Measurements from ENCODE around the gene UNC80. TPM values are rescaled to one million over a fixed set of nuclear protein-coding genes. Genes with fewer than 3 reads are reported as not detected.

UNC80 gene
- total RNA-seq, 1 donor from 2014 or later: not detected

- DNase-seq (ENCODE audit: low spot score) (no peak), ATAC-seq (peak; percentile 98)
Measured at GRCh38 chr2:209960676-209961630, 189.3 kb downstream of the UNC80 start.

GRCh38 chr2:209965723-209966122 is 194.1 kb downstream of the UNC80 start:
- DNase-seq (ENCODE audit: low spot score) (no peak), ATAC-seq (no peak)

- DNase-seq (ENCODE audit: low spot score) (no peak), ATAC-seq (peak; percentile 73)
Measured at GRCh38 chr2:209969692-209970091, 198.1 kb downstream of the UNC80 start.

GRCh38 chr2:209970271-209970670 is 198.6 kb downstream of the UNC80 start:
- ATAC-seq: no peak
- no peak for DNase-seq (ENCODE audit: low spot score)

GRCh38 chr2:209970711-209971110 is 199.1 kb downstream of the UNC80 start:
- no peak for ATAC-seq
- DNase-seq (ENCODE audit: low spot score): no peak

GRCh38 chr2:209973328-209973727 is 201.7 kb downstream of the UNC80 start:
- no peak for ATAC-seq
- no peak for DNase-seq (ENCODE audit: low spot score)

GRCh38 chr2:209974576-209974975 is 202.9 kb downstream of the UNC80 start:
- ATAC-seq (no peak), DNase-seq (ENCODE audit: low spot score) (no peak)

- no peak for DNase-seq (ENCODE audit: low spot score)
- ATAC-seq: no peak
Measured at GRCh38 chr2:209976698-209977385, 205.2 kb downstream of the UNC80 start.

GRCh38 chr2:209977386-209978239 is 206.0 kb downstream of the UNC80 start:
- DNase-seq (ENCODE audit: low spot score): no peak
- ATAC-seq: peak; percentile 73

- ATAC-seq: no peak
Measured at GRCh38 chr2:209984291-209984690, 212.7 kb downstream of the UNC80 start.

GRCh38 chr2:209985874-209986273 is 214.2 kb downstream of the UNC80 start:
- no peak for ATAC-seq
- DNase-seq (ENCODE audit: low spot score): no peak

More at GRCh38 chr2:209984291-209984690, 212.7 kb downstream of the UNC80 start:
- no peak for DNase-seq (ENCODE audit: low spot score)

GRCh38 chr2:209986415-209986814 is 214.8 kb downstream of the UNC80 start:
- no peak for DNase-seq (ENCODE audit: low spot score)
- peak; percentile 31 for ATAC-seq

- no peak for ATAC-seq
Measured at GRCh38 chr2:209988010-209988409, 216.4 kb downstream of the UNC80 start.

GRCh38 chr2:209990838-209991237 is 219.2 kb downstream of the UNC80 start:
- ATAC-seq (no peak), DNase-seq (ENCODE audit: low spot score) (no peak)

More at GRCh38 chr2:209988010-209988409, 216.4 kb downstream of the UNC80 start:
- DNase-seq (ENCODE audit: low spot score): no peak

- DNase-seq (ENCODE audit: low spot score) (no peak), ATAC-seq (no peak)
Measured at GRCh38 chr2:209993968-209994367, 222.3 kb downstream of the UNC80 start.

GRCh38 chr2:209998596-209998995 is 227.0 kb downstream of the UNC80 start:
- ATAC-seq (no peak), DNase-seq (ENCODE audit: low spot score) (no peak)

- ATAC-seq (no peak), DNase-seq (ENCODE audit: low spot score) (no peak)
Measured at GRCh38 chr2:210000464-210001324, 229.1 kb downstream of the UNC80 start.

GRCh38 chr2:210002158-210003157 is 230.8 kb downstream of the UNC80 start, which contains the start of gene RPE:
RPE (plus strand) TSS chr2:210002638; CDS start chr2:210002662, 24 bp downstream.
- DNase-seq (ENCODE audit: low spot score): peak; percentile 97
- ATAC-seq: peak; percentile 100

GRCh38 chr2:210003359-210003758 is 231.7 kb downstream of the UNC80 start:
- DNase-seq (ENCODE audit: low spot score) (no peak), ATAC-seq (no peak)
